ENCODE results near the gene MBNL3. TPM values are rescaled to one million over a fixed set of nuclear protein-coding genes. Genes with fewer than 3 reads are reported as not detected.
"Not testable (repeated sequence)": the region's sequence is repeated elsewhere in the genome, so short reads cannot be mapped to it uniquely, and the experiment has no call there.

Gene MBNL3
- total and polyA plus RNA-seq, 11 donors, result 0.71 to 21.9 (median 9.3) TPM

DNA sequence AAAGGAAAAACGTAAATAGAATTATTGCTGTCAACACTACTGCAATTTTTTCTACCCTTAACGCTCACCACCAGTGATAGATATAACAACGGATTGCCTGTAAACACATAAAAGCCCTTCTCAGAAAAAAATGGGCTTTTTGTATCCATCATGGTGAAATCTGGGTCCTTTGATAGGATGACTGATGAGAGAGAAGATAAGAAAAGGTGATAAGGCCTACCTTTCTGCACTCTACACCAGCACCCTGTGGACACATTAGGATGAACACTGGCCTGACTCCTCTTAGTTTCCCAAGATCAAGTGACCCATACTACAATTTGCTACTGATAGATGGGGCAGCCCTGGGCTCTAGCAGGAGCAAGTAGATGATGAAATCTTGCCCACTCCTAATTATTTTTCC, 157.3 kb downstream of the MBNL3 start:
- no peak for DNase-seq
- Histone ChIP-seq H3K9me3 (no peaks in the 10 kb centered on the region), H3K4me3 (no peak overlapping the region), H3K27me3 (peaks cover 0 to 5% (median 0%) of the 10 kb centered on the region in 9 donors), H3K36me3 (no peaks in the 10 kb centered on the region), H3K27ac (no peak overlapping the region), H3K4me1 (no peaks in the 10 kb centered on the region)
- TF ChIP-seq POLR2A (IDR thresholded peaks at IDR 0.05), result no peak
- TF ChIP-seq, protein P1, sequence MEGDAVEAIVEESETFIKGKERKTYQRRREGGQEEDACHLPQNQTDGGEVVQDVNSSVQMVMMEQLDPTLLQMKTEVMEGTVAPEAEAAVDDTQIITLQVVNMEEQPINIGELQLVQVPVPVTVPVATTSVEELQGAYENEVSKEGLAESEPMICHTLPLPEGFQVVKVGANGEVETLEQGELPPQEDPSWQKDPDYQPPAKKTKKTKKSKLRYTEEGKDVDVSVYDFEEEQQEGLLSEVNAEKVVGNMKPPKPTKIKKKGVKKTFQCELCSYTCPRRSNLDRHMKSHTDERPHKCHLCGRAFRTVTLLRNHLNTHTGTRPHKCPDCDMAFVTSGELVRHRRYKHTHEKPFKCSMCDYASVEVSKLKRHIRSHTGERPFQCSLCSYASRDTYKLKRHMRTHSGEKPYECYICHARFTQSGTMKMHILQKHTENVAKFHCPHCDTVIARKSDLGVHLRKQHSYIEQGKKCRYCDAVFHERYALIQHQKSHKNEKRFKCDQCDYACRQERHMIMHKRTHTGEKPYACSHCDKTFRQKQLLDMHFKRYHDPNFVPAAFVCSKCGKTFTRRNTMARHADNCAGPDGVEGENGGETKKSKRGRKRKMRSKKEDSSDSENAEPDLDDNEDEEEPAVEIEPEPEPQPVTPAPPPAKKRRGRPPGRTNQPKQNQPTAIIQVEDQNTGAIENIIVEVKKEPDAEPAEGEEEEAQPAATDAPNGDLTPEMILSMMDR (IDR thresholded peaks at IDR 0.05), result no peak
- WGBS, 4 donors, result 55 to 96% (median 81%) methylated on average over 3 of the region's 3 CpGs
- intact Hi-C loops (cut with DNase I), result no loop called here
- ATAC-seq, result no peak

DNA sequence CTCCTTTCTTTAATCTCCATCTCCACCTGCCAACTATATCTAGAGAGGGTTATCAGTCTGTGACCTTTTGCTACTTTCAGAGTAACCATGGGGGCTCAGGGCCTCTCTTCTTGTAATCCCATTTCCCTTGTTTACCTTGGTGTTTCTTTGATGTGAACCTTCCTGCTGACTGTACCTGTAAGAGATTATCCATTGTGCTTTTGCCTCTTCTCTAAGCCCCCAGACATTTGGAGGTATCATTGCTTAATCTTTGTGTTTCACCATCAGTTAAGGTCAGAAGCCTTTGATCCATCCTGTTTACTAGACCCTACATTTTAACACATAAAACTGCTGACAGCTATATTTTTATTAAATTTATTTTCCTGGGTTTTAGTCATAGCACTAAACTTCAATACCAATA, 157.8 kb downstream of the MBNL3 start:
- H3K9me3 ChIP-seq, result peaks cover 0 to 4% (median 0%) of the 10 kb centered on the region in 12 donors
- DNase-seq (no peak), ATAC-seq (no peak)
- H3K4me1 ChIP-seq, result no peaks in the 10 kb centered on the region
- H3K27me3 ChIP-seq, result peaks cover 0 to 5% (median 0%) of the 10 kb centered on the region in 9 donors
- intact Hi-C loops (cut with DNase I), result no loop called here
- H3K27ac ChIP-seq, result no peak overlapping the region
- no peak overlapping the region for H3K4me3 ChIP-seq
- H3K36me3 ChIP-seq, result no peaks in the 10 kb centered on the region
- TF ChIP-seq, protein P1 (IDR thresholded peaks at IDR 0.05), result no peak
- TF ChIP-seq POLR2A (IDR thresholded peaks at IDR 0.05), result no peak

DNA sequence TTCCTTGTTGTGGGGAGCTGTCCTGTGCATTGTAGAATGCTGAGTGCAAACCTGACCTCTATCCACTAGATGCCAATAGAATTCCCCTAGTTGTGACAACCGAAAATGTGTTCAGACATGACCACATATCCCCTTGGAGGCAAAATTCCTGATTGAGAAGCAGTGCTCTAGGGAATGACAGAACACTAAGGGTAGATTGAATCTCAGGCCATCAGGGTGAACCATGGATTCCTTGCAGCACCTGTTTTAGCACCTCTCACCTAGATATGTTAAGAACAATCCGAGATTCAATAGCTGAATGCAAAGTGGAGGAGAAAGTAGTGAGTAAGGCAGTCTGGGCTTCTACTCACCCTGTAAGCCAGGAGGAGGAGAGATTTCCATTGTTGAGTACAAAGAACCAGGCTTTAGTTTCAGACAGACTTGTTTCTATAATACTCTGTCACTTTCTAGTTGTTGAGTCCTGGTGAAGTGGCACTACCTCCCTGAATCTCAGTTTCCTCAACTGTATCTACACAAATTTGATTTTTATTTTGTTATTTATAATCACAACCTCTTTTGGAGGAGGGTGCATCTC, 158.6 kb downstream of the MBNL3 start:
- ATAC-seq, result no peak
- intact Hi-C loops (cut with DNase I), result no loop called here
- no peaks in the 10 kb centered on the region for H3K4me1 ChIP-seq
- H3K4me3 ChIP-seq, result no peak overlapping the region
- peaks cover 0 to 5% (median 0%) of the 10 kb centered on the region in 12 donors for H3K9me3 ChIP-seq
- no peak overlapping the region for H3K27ac ChIP-seq
- WGBS, 4 donors, result 72 to 84% (median 77%) methylated on average over 2 of the region's 2 CpGs
- TF ChIP-seq, protein P1 (IDR thresholded peaks at IDR 0.05), result no peak
- no peak for TF ChIP-seq POLR2A (IDR thresholded peaks at IDR 0.05)
- DNase-seq, result no peak
- H3K27me3 ChIP-seq, result peaks cover 0 to 5% (median 0%) of the 10 kb centered on the region in 9 donors
- H3K36me3 ChIP-seq, result no peaks in the 10 kb centered on the region

GRCh38 chrX:132326960-132327359, 161.9 kb downstream of the MBNL3 start:
- H3K27ac ChIP-seq; H3K36me3 ChIP-seq; H3K27me3 ChIP-seq; intact Hi-C loops (cut with DNase I); H3K9me3 ChIP-seq; DNase-seq; H3K4me3 ChIP-seq; H3K4me1 ChIP-seq; ATAC-seq: not testable (repeated sequence)
- WGBS, 4 donors, result 91 to 96% (median 93%) methylated on average over 2 of the region's 2 CpGs

Measured in heart left ventricle (tissue), 16 donors.